PFSK-1 (cell line): ENCODE measurements around the gene NFKB1.

Experiments used
- POLR2AphosphoS5 ChIP-seq: IDR thresholded peaks from 2 replicates; pipeline ENCODE4 v1.6.1; 2012; ENCODE audit warnings: low read depth, mild to moderate bottlenecking, control low read depth, low read length, moderate library complexity
- REST ChIP-seq, 2 experiments: IDR thresholded peaks; 2 replicates each; pipeline versions ENCODE4 v1.6.1 to v1.8.0; 2011 to 2012; ENCODE audit warnings: low read depth in 2 of 2, low read length in 2 of 2, control low read depth in 1 of 2, inconsistent platforms in 1 of 2, mild to moderate bottlenecking in 1 of 2, moderate library complexity in 1 of 2; ENCODE audit not compliant: insufficient read depth in 1 of 2

- TF ChIP-seq POLR2AphosphoS5, result no peak
- TF ChIP-seq REST (IDR thresholded peaks at IDR 0.05; ENCODE audit: insufficient read depth in 1 of 2, low read depth in 2 of 2, low read length in 2 of 2), result no peak
Observed at GRCh38 chr4:102639598-102639997, 138.4 kb downstream of the NFKB1 start.
